ENCODE results near the gene KLHL18. TPM values are rescaled to one million over a fixed set of nuclear protein-coding genes. Genes with fewer than 3 reads are reported as not detected.

KLHL18 gene
- total RNA-seq, 2 experiments from 2014 or later, result 46.7 to 50.0 TPM

- POLR2A ChIA-PET, result interaction anchor here (2.7 kb wide), 1 partner anchor 215 kb away, joined by 14 read pairs; the partner anchor contains the start of gene SETD2
- CTCF ChIA-PET, result no interaction called here
Measured at GRCh38 chr3:47379411-47379899, 96.7 kb downstream of the KLHL18 start.

- POLR2A ChIA-PET, result interaction anchor here (0.9 to 2.7 kb wide), 4 partner anchors 17 to 216 kb away, joined by 3 to 14 read pairs (median 3); partner anchors contain the start of genes SCAP and SETD2
- CTCF ChIA-PET, result interaction anchor here (0.7 to 1.1 kb wide), 2 partner anchors 95 to 313 kb away, joined by 3 read pairs; no protein-coding TSS in a partner anchor
Measured at GRCh38 chr3:47380026-47380600, 97.4 kb downstream of the KLHL18 start.

GRCh38 chr3:47380601-47381316 is 98.0 kb downstream of the KLHL18 start, which contains the start of gene PTPN23:
Gene PTPN23, plus strand, starts transcription at chr3:47381021. Its CDS starts 76 bp downstream, at chr3:47381097.
- CTCF ChIA-PET, result interaction anchor here (0.5 to 1.1 kb wide), 3 partner anchors 31 to 314 kb away, joined by 3 read pairs; no protein-coding TSS in a partner anchor
- POLR2A ChIA-PET, result interaction anchor here (0.6 to 2.7 kb wide), 5 partner anchors 18 to 383 kb away, joined by 3 to 14 read pairs (median 3); partner anchors contain the start of genes SCAP and SETD2

GRCh38 chr3:47381317-47382157 is 98.8 kb downstream of the KLHL18 start:
- ChIA-PET POLR2A (interaction anchor here (1.3 to 2.7 kb wide), 2 partner anchors 18 to 217 kb away, joined by 3 to 14 read pairs; partner anchors contain the start of gene SETD2), CTCF (interaction anchor here (0.5 to 1.9 kb wide), 4 partner anchors 32 to 94 kb away, joined by 3 to 7 read pairs (median 4); no protein-coding TSS in a partner anchor)

- CTCF ChIA-PET, result no interaction called here
Measured at GRCh38 chr3:47384425-47384824, 101.7 kb downstream of the KLHL18 start.

GRCh38 chr3:47385007-47385406 is 102.3 kb downstream of the KLHL18 start:
- ChIA-PET POLR2A (no interaction called here), CTCF (no interaction called here)

More at GRCh38 chr3:47384425-47384824, 101.7 kb downstream of the KLHL18 start:
- POLR2A ChIA-PET, result no interaction called here

- POLR2A ChIA-PET, result no interaction called here
- CTCF ChIA-PET, result no interaction called here
Measured at GRCh38 chr3:47385796-47386195, 103.1 kb downstream of the KLHL18 start.

GRCh38 chr3:47392933-47393332 is 110.2 kb downstream of the KLHL18 start:
- ChIA-PET CTCF (no interaction called here), POLR2A (no interaction called here)

GRCh38 chr3:47394140-47394870 is 111.6 kb downstream of the KLHL18 start:
- POLR2A ChIA-PET, result no interaction called here
- CTCF ChIA-PET, result interaction anchor here (0.9 kb wide), 1 partner anchor 26 kb away, joined by 3 read pairs; no protein-coding TSS in a partner anchor

GRCh38 chr3:47394881-47395280 is 112.1 kb downstream of the KLHL18 start:
- ChIA-PET CTCF (interaction anchor here (0.9 kb wide), 1 partner anchor 26 kb away, joined by 3 read pairs; no protein-coding TSS in a partner anchor), POLR2A (no interaction called here)

Other genes with a start within 250 kb of the KLHL18 start
- 10 to 100 TPM; 28.6 to 28.9 TPM for gene SETD2, start 118.8 kb upstream of the KLHL18 start, total RNA-seq
- gene KIF9, start 145 bp upstream of the KLHL18 start, total RNA-seq, result 1 to 10 TPM; 5.9 to 6.8 TPM
- 10 to 100 TPM; 30.1 to 34.5 TPM for gene PTPN23, start 98.1 kb downstream of the KLHL18 start, total RNA-seq
- 10 to 100 TPM; 72.5 to 72.7 TPM for gene SCAP, start 193.0 kb downstream of the KLHL18 start, total RNA-seq
- gene ELP6, start 230.8 kb downstream of the KLHL18 start, total RNA-seq, result 10 to 100 TPM; 49.7 to 50.4 TPM

Data from activated CD8-positive, alpha-beta memory T cell treated with anti-CD3 and anti-CD28 coated beads for 36 hours (primary cell).